ENCODE results near the gene APOC3. TPM values are rescaled to one million over a fixed set of nuclear protein-coding genes. Genes with fewer than 3 reads are reported as not detected.

The APOC3 gene
- total and polyA plus RNA-seq, 11 donors: 0.39 to 9.9 TPM; not detected in 9

GRCh38 chr11:116842117-116842516, 12.4 kb downstream of the APOC3 start:
- TF ChIP-seq POLR2A (IDR thresholded peaks at IDR 0.05): no peak
- TF ChIP-seq CTCF (IDR thresholded peaks at IDR 0.05): no peak

GRCh38 chr11:116842909-116843308, 13.2 kb downstream of the APOC3 start:
- Histone ChIP-seq H3K27ac (no peak overlapping the region), H3K4me1 (peaks cover 0 to 32% (median 5%) of the 10 kb centered on the region in 12 donors), H3K36me3 (peaks cover 0 to 51% (median 46%) of the 10 kb centered on the region in 9 donors), H3K27me3 (no peaks in the 10 kb centered on the region), H3K9me3 (no peaks in the 10 kb centered on the region), H3K4me3 (no peak overlapping the region)
- intact Hi-C loops (cut with DNase I): no loop called here
- ATAC-seq (no peak), DNase-seq (no peak)
- no peak for TF ChIP-seq CTCF (IDR thresholded peaks at IDR 0.05)
- 87 to 91% (median 90%) methylated on average over 4 of the region's 4 CpGs for WGBS, 4 donors

More at GRCh38 chr11:116842117-116842516, 12.4 kb downstream of the APOC3 start:
- intact Hi-C loops (cut with DNase I): no loop called here
- H3K27me3 ChIP-seq: no peaks in the 10 kb centered on the region
- H3K4me1 ChIP-seq: peaks cover 0 to 40% (median 8%) of the 10 kb centered on the region in 12 donors
- H3K36me3 ChIP-seq: peaks cover 0 to 43% (median 38%) of the 10 kb centered on the region in 9 donors
- DNase-seq (no peak), ATAC-seq (no peak)
- H3K9me3 ChIP-seq: no peaks in the 10 kb centered on the region
- 97 to 100% (median 98%) methylated on average over 4 of the region's 4 CpGs for WGBS, 4 donors
- no peak overlapping the region for H3K27ac ChIP-seq
- no peak overlapping the region for H3K4me3 ChIP-seq

- 92 to 96% (median 94%) methylated on average over 8 to 9 of the region's 9 CpGs for WGBS, 4 donors
- DNase-seq (no peak), ATAC-seq (no peak)
- Histone ChIP-seq H3K4me1 (peaks cover 0 to 26% (median 5%) of the 10 kb centered on the region in 12 donors), H3K27ac (no peak overlapping the region), H3K36me3 (peaks cover 0 to 59% (median 52%) of the 10 kb centered on the region in 9 donors), H3K4me3 (no peak overlapping the region), H3K9me3 (no peaks in the 10 kb centered on the region), H3K27me3 (no peaks in the 10 kb centered on the region)
- TF ChIP-seq POLR2A (IDR thresholded peaks at IDR 0.05) (no peak), CTCF (IDR thresholded peaks at IDR 0.05) (no peak)
- intact Hi-C loops (cut with DNase I): no loop called here
These were observed 14.0 kb downstream of the APOC3 start for GRCh38 chr11:116843661-116844060.

GRCh38 chr11:116844722-116845121, 15.0 kb downstream of the APOC3 start:
- intact Hi-C loops (cut with DNase I): no loop called here
- DNase-seq (no peak), ATAC-seq (no peak)
- H3K4me1 ChIP-seq: peaks cover 0 to 17% (median 5%) of the 10 kb centered on the region in 12 donors
- H3K9me3 ChIP-seq: no peaks in the 10 kb centered on the region
- no peak overlapping the region for H3K4me3 ChIP-seq
- H3K27ac ChIP-seq: no peak overlapping the region
- peaks cover 0 to 66% (median 60%) of the 10 kb centered on the region in 9 donors for H3K36me3 ChIP-seq
- WGBS, 4 donors: 57 to 70% (median 62%) methylated on average over 4 of the region's 4 CpGs
- H3K27me3 ChIP-seq: no peaks in the 10 kb centered on the region
- no peak for TF ChIP-seq CTCF (IDR thresholded peaks at IDR 0.05)
- TF ChIP-seq POLR2A (IDR thresholded peaks at IDR 0.05): no peak
